ENCODE data around the gene NPPC. TPM values are rescaled to one million over a fixed set of nuclear protein-coding genes. Genes with fewer than 3 reads are reported as not detected.

NPPC gene
- total RNA-seq, 3 donors from 2014 or later, result 0.39 to 2.7 TPM; not detected in 1

DNA sequence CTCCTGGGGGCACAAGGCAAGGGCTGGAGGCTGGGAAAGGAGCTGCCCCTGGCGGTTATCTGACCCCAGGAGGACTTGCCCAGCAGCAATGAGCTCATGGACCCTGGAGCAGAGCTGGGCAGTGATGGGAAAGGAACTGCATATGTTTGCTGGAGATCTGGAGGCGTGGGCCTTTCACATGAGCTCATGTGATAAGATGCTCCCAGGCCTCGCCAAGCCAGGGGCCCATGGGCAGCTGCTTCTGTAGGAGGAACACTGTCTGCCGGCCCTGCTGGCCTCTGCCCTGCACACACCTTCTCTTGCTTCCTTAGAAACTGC, 9.0 kb upstream of the NPPC start:
- ATAC-seq (no peak), DNase-seq (no peak)
- Histone ChIP-seq H3K4me1 (ENCODE audit: low read depth) (no peaks in the 10 kb centered on the region), H3K36me3 (ENCODE audit: low read depth) (no peaks in the 10 kb centered on the region), H3K4me3 (no peak overlapping the region), H3K9me3 (no peaks in the 10 kb centered on the region)
- TF ChIP-seq, protein P1, sequence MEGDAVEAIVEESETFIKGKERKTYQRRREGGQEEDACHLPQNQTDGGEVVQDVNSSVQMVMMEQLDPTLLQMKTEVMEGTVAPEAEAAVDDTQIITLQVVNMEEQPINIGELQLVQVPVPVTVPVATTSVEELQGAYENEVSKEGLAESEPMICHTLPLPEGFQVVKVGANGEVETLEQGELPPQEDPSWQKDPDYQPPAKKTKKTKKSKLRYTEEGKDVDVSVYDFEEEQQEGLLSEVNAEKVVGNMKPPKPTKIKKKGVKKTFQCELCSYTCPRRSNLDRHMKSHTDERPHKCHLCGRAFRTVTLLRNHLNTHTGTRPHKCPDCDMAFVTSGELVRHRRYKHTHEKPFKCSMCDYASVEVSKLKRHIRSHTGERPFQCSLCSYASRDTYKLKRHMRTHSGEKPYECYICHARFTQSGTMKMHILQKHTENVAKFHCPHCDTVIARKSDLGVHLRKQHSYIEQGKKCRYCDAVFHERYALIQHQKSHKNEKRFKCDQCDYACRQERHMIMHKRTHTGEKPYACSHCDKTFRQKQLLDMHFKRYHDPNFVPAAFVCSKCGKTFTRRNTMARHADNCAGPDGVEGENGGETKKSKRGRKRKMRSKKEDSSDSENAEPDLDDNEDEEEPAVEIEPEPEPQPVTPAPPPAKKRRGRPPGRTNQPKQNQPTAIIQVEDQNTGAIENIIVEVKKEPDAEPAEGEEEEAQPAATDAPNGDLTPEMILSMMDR (IDR thresholded peaks at IDR 0.05), result no peak
- intact Hi-C loops (cut with DNase I, micrococcal nuclease), result no loop called here

DNA sequence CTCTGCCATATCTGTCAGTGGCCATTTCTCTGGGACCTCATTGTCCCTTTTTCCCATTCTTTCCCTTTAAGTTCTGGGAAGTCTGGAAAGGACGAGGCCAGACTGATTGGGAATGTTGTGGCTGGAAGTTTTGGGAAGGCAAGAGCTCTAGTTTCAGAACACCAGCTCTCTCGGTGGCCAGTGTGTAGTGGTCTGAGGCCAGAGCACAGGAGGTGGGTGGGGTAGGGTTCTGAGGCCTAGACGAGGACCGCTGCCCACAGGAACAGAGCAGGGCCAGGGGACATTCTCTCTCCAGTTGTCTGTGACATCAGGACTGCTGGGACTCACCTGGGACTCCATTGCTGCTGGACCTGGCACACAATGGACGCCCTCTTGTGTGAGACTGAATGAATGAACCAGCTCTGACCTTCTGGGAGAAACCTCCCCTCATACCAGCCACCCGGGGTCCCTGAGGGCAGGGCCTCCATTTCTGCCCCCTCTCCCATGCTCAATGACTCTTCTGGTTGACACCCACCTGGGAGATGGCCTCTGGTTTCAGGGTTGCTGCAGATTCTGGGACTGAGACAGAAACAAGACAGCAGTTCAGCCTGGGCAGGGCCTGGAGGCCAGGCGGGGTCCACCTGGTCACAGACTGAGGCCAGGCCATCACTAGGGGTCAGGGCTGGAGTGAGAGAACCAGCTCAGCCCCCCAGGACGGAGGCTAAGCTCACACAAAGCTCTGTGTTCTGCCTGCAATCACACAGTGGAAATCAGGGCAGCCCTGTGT, 8.4 kb upstream of the NPPC start:
- TF ChIP-seq, protein P1 (IDR thresholded peaks at IDR 0.05), result no peak
- Histone ChIP-seq H3K4me3 (no peak overlapping the region), H3K36me3 (ENCODE audit: low read depth) (no peaks in the 10 kb centered on the region), H3K4me1 (ENCODE audit: low read depth) (no peaks in the 10 kb centered on the region), H3K9me3 (no peaks in the 10 kb centered on the region)
- DNase-seq, result peak in 1 of 3 donors; percentile 18
- intact Hi-C loops (cut with DNase I, micrococcal nuclease), result no loop called here
- no peak for ATAC-seq

DNA sequence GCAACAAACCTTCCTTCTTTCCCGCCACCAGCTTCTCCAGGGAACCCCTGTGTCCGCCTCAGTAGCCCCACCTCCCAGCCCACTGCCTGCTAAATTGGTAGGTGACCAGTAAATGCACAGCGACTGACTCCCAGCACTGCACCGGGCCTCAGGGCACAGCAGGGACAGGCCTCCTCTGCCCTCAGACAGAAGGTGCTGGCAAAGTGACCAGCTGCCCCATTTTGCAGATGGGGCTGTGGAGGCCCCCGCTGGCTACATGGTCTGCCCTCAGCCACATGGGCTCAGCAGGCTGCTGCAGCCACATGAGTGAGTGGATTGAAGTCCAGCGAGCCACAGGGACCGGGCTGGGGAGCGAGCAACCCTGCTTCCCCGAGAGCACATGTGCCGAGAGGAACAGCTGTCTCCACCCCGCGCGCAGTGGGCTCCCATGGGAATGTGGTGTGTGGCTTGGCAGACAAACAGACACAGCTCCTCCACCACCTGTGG, 7.8 kb upstream of the NPPC start:
- intact Hi-C loops (cut with DNase I, micrococcal nuclease), result no loop called here
- TF ChIP-seq, protein P1 (IDR thresholded peaks at IDR 0.05), result no peak
- no peaks in the 10 kb centered on the region for H3K4me1 ChIP-seq (ENCODE audit: low read depth)
- DNase-seq (peak in 1 of 3 donors; percentile 46), ATAC-seq (no peak)
- no peaks in the 10 kb centered on the region for H3K36me3 ChIP-seq (ENCODE audit: low read depth)
- H3K4me3 ChIP-seq, result no peak overlapping the region
- no peaks in the 10 kb centered on the region for H3K9me3 ChIP-seq

DNA sequence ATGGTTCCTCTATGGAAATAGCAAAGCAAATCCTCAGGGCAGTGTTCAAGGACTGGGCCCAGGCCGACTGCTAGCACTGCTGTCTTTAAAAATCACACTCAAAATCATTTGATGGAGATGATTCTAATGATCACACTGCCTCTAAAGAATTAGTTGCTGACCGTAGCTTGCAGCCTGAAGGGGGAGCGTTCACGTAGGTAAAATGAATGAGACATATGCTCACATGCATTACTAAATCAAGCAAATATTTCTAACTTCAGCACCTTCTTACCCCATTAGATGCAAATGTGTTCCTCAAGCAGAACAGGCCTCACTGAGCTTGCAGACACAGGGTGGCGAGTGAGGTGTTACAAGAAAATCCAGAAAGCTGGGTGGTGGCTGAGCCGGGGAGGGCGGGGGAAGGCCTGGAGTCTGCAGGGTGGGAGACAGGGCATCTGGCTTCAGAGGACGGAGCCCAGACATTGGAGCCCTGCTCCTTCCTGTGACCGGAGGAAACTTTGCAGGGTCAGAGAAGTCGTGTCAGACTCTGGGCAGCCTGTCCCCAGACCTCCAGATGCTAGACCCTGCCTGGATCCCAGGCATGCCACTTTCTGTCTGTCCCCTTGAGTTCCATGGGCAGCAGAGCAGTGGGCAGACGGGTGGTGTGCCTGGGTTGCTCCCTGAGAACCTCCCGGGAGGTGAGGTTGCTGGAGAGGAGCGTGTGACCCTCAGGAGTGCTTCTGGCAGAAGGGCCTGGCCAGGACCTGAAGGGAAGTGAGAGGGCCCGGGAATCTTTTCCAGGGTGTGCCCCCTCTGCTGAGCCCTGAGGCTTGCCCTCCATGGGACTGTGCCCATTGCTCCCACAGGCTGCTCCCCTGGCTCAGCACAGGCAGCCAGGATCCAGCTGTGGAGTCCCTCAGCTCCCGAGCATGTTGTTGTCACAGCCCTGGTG, 7.1 kb upstream of the NPPC start:
- Histone ChIP-seq H3K4me1 (ENCODE audit: low read depth) (no peaks in the 10 kb centered on the region), H3K9me3 (no peaks in the 10 kb centered on the region), H3K4me3 (no peak overlapping the region), H3K36me3 (ENCODE audit: low read depth) (no peaks in the 10 kb centered on the region)
- intact Hi-C loops (cut with DNase I, micrococcal nuclease), result no loop called here
- ATAC-seq, result no peak
- TF ChIP-seq, protein P1 (IDR thresholded peaks at IDR 0.05), result no peak
- DNase-seq, result peak in 1 of 3 donors; percentile 29

DNA sequence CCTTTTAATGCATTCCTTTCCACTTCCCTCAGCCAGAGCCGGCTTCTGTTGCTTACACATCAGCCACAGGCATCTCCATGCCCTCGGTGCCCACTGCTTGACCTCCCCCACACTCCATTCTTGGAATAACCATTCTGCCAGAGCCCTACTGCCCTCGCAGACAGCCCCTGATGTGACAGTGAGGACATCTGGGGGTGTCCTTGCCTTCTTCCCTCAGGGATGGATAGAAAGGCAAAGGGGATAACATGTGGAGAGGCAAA, 6.4 kb upstream of the NPPC start:
- TF ChIP-seq, protein P1 (IDR thresholded peaks at IDR 0.05), result no peak
- no peak for ATAC-seq
- H3K36me3 ChIP-seq (ENCODE audit: low read depth), result no peaks in the 10 kb centered on the region
- H3K9me3 ChIP-seq, result no peaks in the 10 kb centered on the region
- intact Hi-C loops (cut with DNase I, micrococcal nuclease), result no loop called here
- no peak overlapping the region for H3K4me3 ChIP-seq
- H3K4me1 ChIP-seq (ENCODE audit: low read depth), result no peaks in the 10 kb centered on the region
- no peak for DNase-seq
